Keratinocyte (primary cell): ENCODE results near the gene PAQR8.

Source experiments
- EZH2 ChIP-seq: IDR thresholded peaks from one replicate; pipeline ENCODE4 v1.6.1; 2012; ENCODE audit warnings: inconsistent platforms, mild to moderate bottlenecking, low read length, moderate library complexity
- TF ChIP-seq, protein P1 (sequence below), 3 experiments: IDR thresholded peaks in 1 of 3; conservative IDR thresholded peaks in 1 of 3; optimal IDR thresholded peaks in 1 of 3; 2 replicates in 2 of 3; 3 replicates in 1 of 3; pipeline versions ENCODE3 to v1.5.1; 2011; ENCODE audit warnings: low read length in 3 of 3, mild to moderate bottlenecking in 3 of 3, moderate library complexity in 2 of 3, control low read depth in 1 of 3, inconsistent platforms in 1 of 3; ENCODE audit not compliant: insufficient read depth in 2 of 3; ENCODE audit errors: extremely low read depth in 1 of 3

DNA sequence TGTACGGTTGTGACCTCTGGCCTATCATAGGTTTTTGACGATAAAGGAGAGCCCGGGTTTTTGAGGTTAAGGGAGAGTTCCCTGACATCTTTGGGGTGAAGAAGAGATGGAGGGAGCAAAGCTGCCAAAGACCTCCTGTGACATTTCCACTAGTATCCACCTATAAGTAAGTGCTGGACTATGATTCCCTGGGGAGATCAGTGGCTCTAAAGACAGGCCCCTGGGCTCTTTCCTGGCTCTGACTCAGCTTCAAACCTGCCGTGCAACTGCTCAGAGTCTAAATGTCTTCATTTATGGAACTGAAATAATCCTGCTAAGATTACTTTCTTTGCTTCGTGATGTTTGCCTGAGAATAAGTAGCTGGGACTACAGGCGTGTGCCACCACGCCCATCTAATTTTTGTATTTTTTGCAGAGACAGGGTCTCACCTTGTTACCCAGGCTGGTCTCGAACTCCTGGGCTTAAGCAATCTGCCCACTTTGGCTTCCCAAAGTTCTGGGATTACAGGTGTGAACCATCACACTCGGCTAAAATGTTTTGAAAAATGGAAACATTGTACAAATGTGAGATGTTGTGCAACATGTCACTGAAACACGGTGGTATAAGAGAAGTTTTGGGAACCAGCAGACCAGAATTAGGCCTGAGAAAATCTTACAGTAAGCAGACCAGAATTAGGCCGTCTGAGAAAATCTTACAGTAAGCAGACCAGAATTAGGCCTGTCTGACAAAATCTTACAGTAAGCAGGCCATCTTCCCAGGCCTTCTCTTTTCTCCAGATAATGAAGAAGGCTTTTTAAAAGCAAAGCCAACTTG is 1.1 kb upstream of the PAQR8 start:
- TF ChIP-seq, protein P1, sequence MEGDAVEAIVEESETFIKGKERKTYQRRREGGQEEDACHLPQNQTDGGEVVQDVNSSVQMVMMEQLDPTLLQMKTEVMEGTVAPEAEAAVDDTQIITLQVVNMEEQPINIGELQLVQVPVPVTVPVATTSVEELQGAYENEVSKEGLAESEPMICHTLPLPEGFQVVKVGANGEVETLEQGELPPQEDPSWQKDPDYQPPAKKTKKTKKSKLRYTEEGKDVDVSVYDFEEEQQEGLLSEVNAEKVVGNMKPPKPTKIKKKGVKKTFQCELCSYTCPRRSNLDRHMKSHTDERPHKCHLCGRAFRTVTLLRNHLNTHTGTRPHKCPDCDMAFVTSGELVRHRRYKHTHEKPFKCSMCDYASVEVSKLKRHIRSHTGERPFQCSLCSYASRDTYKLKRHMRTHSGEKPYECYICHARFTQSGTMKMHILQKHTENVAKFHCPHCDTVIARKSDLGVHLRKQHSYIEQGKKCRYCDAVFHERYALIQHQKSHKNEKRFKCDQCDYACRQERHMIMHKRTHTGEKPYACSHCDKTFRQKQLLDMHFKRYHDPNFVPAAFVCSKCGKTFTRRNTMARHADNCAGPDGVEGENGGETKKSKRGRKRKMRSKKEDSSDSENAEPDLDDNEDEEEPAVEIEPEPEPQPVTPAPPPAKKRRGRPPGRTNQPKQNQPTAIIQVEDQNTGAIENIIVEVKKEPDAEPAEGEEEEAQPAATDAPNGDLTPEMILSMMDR (optimal IDR thresholded peaks at IDR 0.05 in 1 of 3, IDR thresholded peaks at IDR 0.05 in 1 of 3, conservative IDR thresholded peaks at IDR 0.05 in 1 of 3; ENCODE audit: extremely low read depth in 1 of 3, insufficient read depth in 2 of 3, low read length in 3 of 3), result no peak
- TF ChIP-seq EZH2, result no peak
